Lung (tissue), 12 donors: ENCODE measurements around the gene NRXN2. TPM values are rescaled to one million over a fixed set of nuclear protein-coding genes. Genes with fewer than 3 reads are reported as not detected.

Experiments
- ATAC-seq: fragments of 200-7000 bp; cut with Tn5 transposase; one replicate; pipeline ENCODE4 v1.9.1; 2020; ENCODE audit warnings: moderate number of reproducible peaks; ENCODE audit not compliant: insufficient read depth, low FRiP score
- DNase-seq, 3 donors: peaks; one replicate each; pipeline ENCODE4 v3.0.0-alpha.2; 2013 to 2017
- H3K27ac ChIP-seq, 2 donors: one replicate each; pipeline ENCODE4 v1.5.1; 2013; ENCODE audit warnings: mild to moderate bottlenecking in 2 of 2, moderate library complexity in 2 of 2, control low read depth in 1 of 2, inconsistent platforms in 1 of 2, low read depth in 1 of 2, low read length in 1 of 2
- H3K27me3 ChIP-seq, 3 donors: one replicate each; pipeline ENCODE4 v1.5.1; 2013; ENCODE audit warnings: low read length in 2 of 3; ENCODE audit not compliant: control insufficient read depth in 3 of 3, insufficient read depth in 3 of 3
- H3K36me3 ChIP-seq, 4 donors: one replicate each; pipeline ENCODE4 v1.5.1; 2013; ENCODE audit warnings: low read length in 4 of 4, mild to moderate bottlenecking in 1 of 4, moderate library complexity in 1 of 4; ENCODE audit not compliant: control insufficient read depth in 4 of 4, insufficient read depth in 4 of 4
- H3K4me1 ChIP-seq, 5 donors: one replicate each; pipeline ENCODE4 v1.5.1; 2013; ENCODE audit warnings: low read length in 5 of 5, mild to moderate bottlenecking in 2 of 5, moderate library complexity in 1 of 5; ENCODE audit not compliant: control insufficient read depth in 5 of 5, insufficient read depth in 5 of 5
- H3K4me3 ChIP-seq: one replicate; pipeline ENCODE4 v1.5.1; 2013; ENCODE audit warnings: mild to moderate bottlenecking, control low read depth, moderate library complexity
- H3K9ac ChIP-seq, 2 donors: one replicate each; pipeline ENCODE4 v1.5.1; 2013; ENCODE audit warnings: low read length in 2 of 2, control low read depth in 1 of 2; ENCODE audit not compliant: insufficient read depth in 1 of 2
- H3K9me3 ChIP-seq, 4 donors: one replicate each; pipeline ENCODE4 v1.5.1; 2013; ENCODE audit warnings: low read length in 3 of 4, mild to moderate bottlenecking in 1 of 4, moderate library complexity in 1 of 4; ENCODE audit not compliant: control insufficient read depth in 4 of 4, insufficient read depth in 3 of 4
- WGBS, 2 donors: extraction: QIAGEN DNeasy Blood & Tissue Kit; methylation state at CpG; one replicate each; pipeline ENCODE4 v1.1.7; 2013; 5-methylcytosine and 5-hydroxymethylcytosine counted together
- polyA plus RNA-seq, 2 donors: library from polyadenylated mRNA; stranded (reverse); fragments of 200-250 nt; gene quantifications; one replicate each; pipeline ENCODE4 v1.2.1, GENCODE V29; 2013
- total RNA-seq, 2 donors: library from RNA; depleted of rRNA in 1 of 2; stranded (reverse); fragments of >200 nt in 1 of 2; gene quantifications; one replicate each; pipeline ENCODE4 v1.2.1, GENCODE V29; 2014 to 2021
- TF ChIP-seq, protein P1 (sequence below): IDR thresholded peaks from 2 replicates; pipeline ENCODE4 v1.5.1; 2012; ENCODE audit warnings: mild to moderate bottlenecking; ENCODE audit errors: control extremely low read depth, extremely low read depth
- donor health status: control.
- donor health status: control.
- donor health status: Bipolar disorder and iron deficiency.
- donor health status: healthy.
- donor health status: DM: yes; HTN: yes; CAD: no.

Gene NRXN2
- total and polyA plus RNA-seq, 4 donors = 0.39 to 6.6 (median 1.1) TPM

DNA sequence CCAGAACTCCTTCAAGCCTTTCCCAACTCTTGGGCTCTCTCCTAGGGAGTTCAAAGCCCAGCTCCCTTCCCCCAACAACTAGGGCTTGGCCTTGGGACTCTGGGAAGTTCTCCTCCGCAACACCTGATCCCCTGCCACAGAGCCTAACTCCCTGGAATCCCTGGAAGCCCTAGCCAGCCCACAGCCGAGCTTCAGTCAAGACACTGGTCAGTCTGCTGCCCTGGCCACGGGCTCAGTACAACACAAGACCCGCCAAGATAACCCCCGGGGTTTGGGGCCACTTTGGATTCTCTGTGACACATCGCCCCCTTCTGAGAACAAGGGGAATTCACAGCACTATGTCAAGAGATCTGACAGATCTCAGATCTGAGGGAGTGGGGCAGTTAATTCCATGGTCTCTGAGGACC lies 73.7 kb downstream of the NRXN2 start:
- DNase-seq = peak; percentile 28 to 36 (median 32)
- Histone ChIP-seq H3K9me3 (no peaks in the 10 kb centered on the region), H3K27ac (no peak overlapping the region), H3K9ac (no peak overlapping the region), H3K27me3 (peaks cover 0 to 18% (median 0%) of the 10 kb centered on the region in 3 donors), H3K4me3 (no peak overlapping the region), H3K36me3 (peaks cover 0 to 2% (median 0%) of the 10 kb centered on the region in 4 donors), H3K4me1 (peaks cover 0 to 9% (median 4%) of the 10 kb centered on the region in 5 donors)
- WGBS, 2 donors = 23 to 26% methylated on average over 6 of the region's 6 CpGs
- TF ChIP-seq, protein P1, sequence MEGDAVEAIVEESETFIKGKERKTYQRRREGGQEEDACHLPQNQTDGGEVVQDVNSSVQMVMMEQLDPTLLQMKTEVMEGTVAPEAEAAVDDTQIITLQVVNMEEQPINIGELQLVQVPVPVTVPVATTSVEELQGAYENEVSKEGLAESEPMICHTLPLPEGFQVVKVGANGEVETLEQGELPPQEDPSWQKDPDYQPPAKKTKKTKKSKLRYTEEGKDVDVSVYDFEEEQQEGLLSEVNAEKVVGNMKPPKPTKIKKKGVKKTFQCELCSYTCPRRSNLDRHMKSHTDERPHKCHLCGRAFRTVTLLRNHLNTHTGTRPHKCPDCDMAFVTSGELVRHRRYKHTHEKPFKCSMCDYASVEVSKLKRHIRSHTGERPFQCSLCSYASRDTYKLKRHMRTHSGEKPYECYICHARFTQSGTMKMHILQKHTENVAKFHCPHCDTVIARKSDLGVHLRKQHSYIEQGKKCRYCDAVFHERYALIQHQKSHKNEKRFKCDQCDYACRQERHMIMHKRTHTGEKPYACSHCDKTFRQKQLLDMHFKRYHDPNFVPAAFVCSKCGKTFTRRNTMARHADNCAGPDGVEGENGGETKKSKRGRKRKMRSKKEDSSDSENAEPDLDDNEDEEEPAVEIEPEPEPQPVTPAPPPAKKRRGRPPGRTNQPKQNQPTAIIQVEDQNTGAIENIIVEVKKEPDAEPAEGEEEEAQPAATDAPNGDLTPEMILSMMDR = no peak
- no peak for ATAC-seq

DNA sequence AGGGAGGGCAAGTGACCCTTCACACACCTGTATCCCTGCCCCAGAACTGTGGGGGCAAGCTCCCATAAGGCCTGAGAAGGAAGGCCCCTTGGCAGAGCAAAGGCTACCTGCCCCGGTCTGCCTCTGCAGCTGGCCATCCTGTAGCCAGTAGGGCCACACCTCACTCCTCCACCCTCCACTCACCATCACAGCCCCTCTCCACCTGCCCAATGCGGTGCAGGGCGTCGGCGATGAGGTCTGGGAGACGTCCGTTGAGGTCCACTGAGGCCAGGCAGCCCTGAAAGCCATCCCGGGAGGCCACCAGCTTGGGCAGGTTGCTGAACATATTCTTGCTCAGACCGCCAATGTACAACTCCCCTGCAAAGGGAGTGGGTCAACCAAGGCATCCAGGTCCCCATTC lies 74.4 kb downstream of the NRXN2 start:
- Histone ChIP-seq H3K9me3 (peaks cover 0 to 2% (median 0%) of the 10 kb centered on the region in 4 donors), H3K9ac (no peak overlapping the region), H3K27ac (no peak overlapping the region), H3K4me3 (no peak overlapping the region), H3K27me3 (peaks cover 0 to 25% (median 4%) of the 10 kb centered on the region in 3 donors), H3K36me3 (peaks cover 0 to 2% (median 0%) of the 10 kb centered on the region in 4 donors), H3K4me1 (peaks cover 0 to 15% (median 5%) of the 10 kb centered on the region in 5 donors)
- TF ChIP-seq, protein P1 = no peak
- no peak for ATAC-seq
- WGBS, 2 donors = 89 to 94% methylated on average over 9 of the region's 9 CpGs
- no peak for DNase-seq

DNA sequence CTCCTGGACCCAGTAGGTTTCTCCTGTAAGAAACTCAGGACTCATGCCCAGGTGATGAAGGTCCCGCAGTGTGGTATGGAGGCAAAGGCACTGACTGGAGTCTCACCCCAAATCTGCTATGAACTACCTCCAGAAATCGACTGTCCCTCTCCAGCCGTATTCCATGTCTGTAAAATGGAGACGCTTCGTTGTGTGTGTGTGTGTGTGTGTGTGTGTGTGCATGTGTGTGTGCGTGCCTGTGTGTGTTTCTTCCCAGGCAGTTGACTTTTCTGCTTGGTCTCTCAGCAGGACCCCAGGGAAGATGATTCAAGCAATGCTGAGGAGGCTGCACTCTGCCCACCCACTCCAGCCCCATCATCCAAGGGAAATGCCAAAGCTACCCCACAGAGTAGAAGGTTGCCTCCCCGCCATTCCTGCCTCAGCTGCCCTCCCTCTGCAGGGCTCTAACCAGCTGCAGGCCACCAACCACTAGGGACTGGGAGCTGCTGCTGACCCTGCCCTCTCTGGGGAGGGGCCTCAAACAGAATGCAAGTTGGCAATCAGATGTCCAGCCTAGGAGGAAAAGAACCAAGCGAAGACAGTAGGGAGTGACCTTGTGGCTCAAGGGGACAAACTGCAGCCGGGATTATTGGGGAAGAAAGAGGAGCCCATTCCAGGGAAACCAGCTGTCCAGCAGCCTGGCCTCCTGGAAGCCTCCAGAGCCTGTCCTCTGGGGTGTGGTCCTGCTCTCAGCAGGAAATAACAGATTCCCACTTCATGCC lies 75.8 kb downstream of the NRXN2 start:
- no peak for ATAC-seq
- peaks cover 0 to 11% (median 5%) of the 10 kb centered on the region in 5 donors for H3K4me1 ChIP-seq
- H3K9me3 ChIP-seq = peaks cover 0 to 2% (median 0%) of the 10 kb centered on the region in 4 donors
- no peak overlapping the region for H3K4me3 ChIP-seq
- H3K27me3 ChIP-seq = peaks cover 0 to 26% (median 4%) of the 10 kb centered on the region in 3 donors
- DNase-seq = no peak
- 82 to 85% methylated on average over 9 of the region's 9 CpGs for WGBS, 2 donors
- peaks cover 0 to 2% (median 0%) of the 10 kb centered on the region in 4 donors for H3K36me3 ChIP-seq
- H3K27ac ChIP-seq = no peak overlapping the region
- TF ChIP-seq, protein P1 = no peak
- no peak overlapping the region for H3K9ac ChIP-seq
